Endothelial cell (in vitro differentiated cells): ENCODE measurements around the gene PTPRM. TPM values are rescaled to one million over a fixed set of nuclear protein-coding genes. Genes with fewer than 3 reads are reported as not detected.
A peak's percentile ranks its signal among the peaks of the same experiment; 100 is the strongest.

Experiments
- DNase-seq: peaks from one replicate; pipeline ENCODE4 v3.0.0; 2021; ENCODE audit warnings: low spot score
- H3K27ac Mint-ChIP-seq: one replicate; pipeline ENCODE4 v1.8.0; 2021; ENCODE audit warnings: mixed read lengths, inconsistent platforms; ENCODE audit not compliant: unreplicated experiment
- H3K27me3 Mint-ChIP-seq: one replicate; pipeline ENCODE4 v1.8.0; 2021; ENCODE audit warnings: mild to moderate bottlenecking, moderate library complexity, mixed read lengths, inconsistent platforms; ENCODE audit not compliant: unreplicated experiment
- H3K36me3 Mint-ChIP-seq: one replicate; pipeline ENCODE4 v1.8.0; 2021; ENCODE audit warnings: mild to moderate bottlenecking, low read depth, mixed read lengths, inconsistent platforms; ENCODE audit not compliant: unreplicated experiment
- H3K4me1 Mint-ChIP-seq: one replicate; pipeline ENCODE4 v1.8.0; 2021; ENCODE audit warnings: mild to moderate bottlenecking, mixed read lengths, inconsistent platforms; ENCODE audit not compliant: unreplicated experiment
- H3K4me3 Mint-ChIP-seq: one replicate; pipeline ENCODE4 v1.8.0; 2021; ENCODE audit warnings: mild to moderate bottlenecking, mixed read lengths, inconsistent platforms; ENCODE audit not compliant: unreplicated experiment
- H3K9me3 Mint-ChIP-seq: one replicate; pipeline ENCODE4 v1.8.0; 2021; ENCODE audit warnings: mixed read lengths, inconsistent platforms; ENCODE audit not compliant: unreplicated experiment
- total RNA-seq: library from RNA; stranded (reverse); fragmentation: NEBNext Ultra II Directional; extraction: Animal tissue kit (Norgen Biotek cat#: 25700); gene quantifications from one replicate; pipeline ENCODE4 v1.2.1, GENCODE V29; 2021; ENCODE audit not compliant: unreplicated experiment
- TF ChIP-seq, protein P1 (sequence below): fragments of 200-600 bp; sonication (generic); IDR thresholded peaks from one replicate; pipeline ENCODE4 v1.5.0; 2021; ENCODE audit warnings: antibody characterized with exemption; ENCODE audit not compliant: unreplicated experiment

PTPRM gene
- total RNA-seq, 1 donor from 2014 or later, result 284 TPM

DNA sequence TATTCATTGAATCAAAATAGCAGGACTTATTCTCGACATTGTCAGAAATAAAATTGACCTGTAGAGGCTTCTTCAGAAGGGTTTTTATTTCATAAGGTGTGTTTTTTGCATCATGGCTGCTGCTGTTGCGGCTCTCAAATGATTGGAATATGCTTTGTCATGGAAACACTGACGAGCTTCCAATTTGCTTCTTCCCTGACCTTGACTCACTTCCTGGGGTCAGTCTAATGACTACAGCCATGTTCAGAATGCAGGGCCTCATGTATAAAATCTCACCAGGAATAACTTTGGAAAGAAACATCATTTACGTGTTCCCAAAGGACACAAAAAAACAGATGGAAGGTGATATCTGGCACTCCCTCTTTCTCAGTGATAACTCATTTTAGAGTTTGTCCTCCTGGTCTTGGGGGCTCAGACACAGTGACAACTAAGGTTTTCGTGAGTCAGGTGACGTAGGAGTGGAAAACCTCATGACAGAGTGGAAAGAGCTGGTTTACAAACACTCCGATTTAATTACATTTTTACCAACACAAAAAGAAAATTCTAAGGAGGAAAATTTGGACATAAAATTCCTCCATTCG lies 575.1 kb downstream of the PTPRM start:
- peaks cover 35% of the 10 kb centered on the region for H3K4me1 Mint-ChIP-seq
- H3K36me3 Mint-ChIP-seq, result peaks cover 60% of the 10 kb centered on the region
- no peak overlapping the region for H3K4me3 Mint-ChIP-seq
- H3K9me3 Mint-ChIP-seq, result no peaks in the 10 kb centered on the region
- no peak for DNase-seq
- H3K27me3 Mint-ChIP-seq, result peaks cover 18% of the 10 kb centered on the region
- peak overlapping the region; percentile 82 for H3K27ac Mint-ChIP-seq
- TF ChIP-seq, protein P1, sequence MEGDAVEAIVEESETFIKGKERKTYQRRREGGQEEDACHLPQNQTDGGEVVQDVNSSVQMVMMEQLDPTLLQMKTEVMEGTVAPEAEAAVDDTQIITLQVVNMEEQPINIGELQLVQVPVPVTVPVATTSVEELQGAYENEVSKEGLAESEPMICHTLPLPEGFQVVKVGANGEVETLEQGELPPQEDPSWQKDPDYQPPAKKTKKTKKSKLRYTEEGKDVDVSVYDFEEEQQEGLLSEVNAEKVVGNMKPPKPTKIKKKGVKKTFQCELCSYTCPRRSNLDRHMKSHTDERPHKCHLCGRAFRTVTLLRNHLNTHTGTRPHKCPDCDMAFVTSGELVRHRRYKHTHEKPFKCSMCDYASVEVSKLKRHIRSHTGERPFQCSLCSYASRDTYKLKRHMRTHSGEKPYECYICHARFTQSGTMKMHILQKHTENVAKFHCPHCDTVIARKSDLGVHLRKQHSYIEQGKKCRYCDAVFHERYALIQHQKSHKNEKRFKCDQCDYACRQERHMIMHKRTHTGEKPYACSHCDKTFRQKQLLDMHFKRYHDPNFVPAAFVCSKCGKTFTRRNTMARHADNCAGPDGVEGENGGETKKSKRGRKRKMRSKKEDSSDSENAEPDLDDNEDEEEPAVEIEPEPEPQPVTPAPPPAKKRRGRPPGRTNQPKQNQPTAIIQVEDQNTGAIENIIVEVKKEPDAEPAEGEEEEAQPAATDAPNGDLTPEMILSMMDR, result no peak

DNA sequence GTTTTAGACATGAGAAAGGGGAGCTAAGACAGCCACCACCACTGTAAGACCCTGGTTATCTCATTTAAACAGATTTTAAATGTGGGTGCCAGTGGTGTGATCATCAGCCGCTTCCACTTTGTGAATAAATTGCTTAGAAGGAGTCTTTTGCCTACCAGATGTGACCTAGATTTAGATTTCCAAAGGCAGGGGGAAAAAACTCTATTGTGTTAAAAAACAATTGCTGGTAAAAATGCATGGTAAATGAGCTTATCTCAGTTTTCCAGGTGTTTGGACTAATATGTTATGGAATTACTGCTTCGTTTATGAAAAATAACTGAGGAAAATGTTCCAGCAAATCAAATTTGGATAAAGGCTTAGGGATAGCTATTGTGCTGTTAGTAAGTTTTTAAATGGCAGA lies 575.8 kb downstream of the PTPRM start:
- DNase-seq, result no peak
- peak overlapping the region; percentile 62 for H3K27ac Mint-ChIP-seq
- peaks cover 35% of the 10 kb centered on the region for H3K4me1 Mint-ChIP-seq
- H3K9me3 Mint-ChIP-seq, result no peaks in the 10 kb centered on the region
- peaks cover 18% of the 10 kb centered on the region for H3K27me3 Mint-ChIP-seq
- peak overlapping the region; percentile 2 for H3K4me3 Mint-ChIP-seq
- H3K36me3 Mint-ChIP-seq, result peaks cover 65% of the 10 kb centered on the region
- TF ChIP-seq, protein P1, result no peak

DNA sequence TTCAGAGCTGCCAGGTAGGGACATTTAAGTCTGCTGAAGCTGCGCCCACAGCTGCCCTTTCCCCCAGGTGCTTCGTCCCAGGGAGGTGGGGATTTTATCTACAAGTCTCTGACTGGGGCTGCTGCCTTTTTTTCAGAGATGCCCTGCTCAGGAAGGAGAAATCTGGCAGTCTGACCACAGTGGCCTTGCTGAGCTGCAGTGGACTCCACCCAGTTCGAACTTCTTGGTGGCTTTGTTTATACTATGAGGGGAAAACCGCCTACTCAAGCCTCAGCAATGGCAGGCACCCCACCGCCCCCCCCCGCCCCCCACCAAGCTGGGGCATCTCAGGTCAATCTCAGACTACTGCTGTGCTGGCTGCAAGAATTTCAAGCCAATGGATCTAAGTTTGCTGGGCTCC lies 584.1 kb downstream of the PTPRM start:
- DNase-seq, result no peak
- Mint-ChIP-seq H3K4me3 (no peak overlapping the region), H3K36me3 (peaks cover 19% of the 10 kb centered on the region), H3K4me1 (no peaks in the 10 kb centered on the region), H3K27me3 (peaks cover 1% of the 10 kb centered on the region), H3K27ac (no peak overlapping the region), H3K9me3 (no peaks in the 10 kb centered on the region)
- TF ChIP-seq, protein P1, result no peak

DNA sequence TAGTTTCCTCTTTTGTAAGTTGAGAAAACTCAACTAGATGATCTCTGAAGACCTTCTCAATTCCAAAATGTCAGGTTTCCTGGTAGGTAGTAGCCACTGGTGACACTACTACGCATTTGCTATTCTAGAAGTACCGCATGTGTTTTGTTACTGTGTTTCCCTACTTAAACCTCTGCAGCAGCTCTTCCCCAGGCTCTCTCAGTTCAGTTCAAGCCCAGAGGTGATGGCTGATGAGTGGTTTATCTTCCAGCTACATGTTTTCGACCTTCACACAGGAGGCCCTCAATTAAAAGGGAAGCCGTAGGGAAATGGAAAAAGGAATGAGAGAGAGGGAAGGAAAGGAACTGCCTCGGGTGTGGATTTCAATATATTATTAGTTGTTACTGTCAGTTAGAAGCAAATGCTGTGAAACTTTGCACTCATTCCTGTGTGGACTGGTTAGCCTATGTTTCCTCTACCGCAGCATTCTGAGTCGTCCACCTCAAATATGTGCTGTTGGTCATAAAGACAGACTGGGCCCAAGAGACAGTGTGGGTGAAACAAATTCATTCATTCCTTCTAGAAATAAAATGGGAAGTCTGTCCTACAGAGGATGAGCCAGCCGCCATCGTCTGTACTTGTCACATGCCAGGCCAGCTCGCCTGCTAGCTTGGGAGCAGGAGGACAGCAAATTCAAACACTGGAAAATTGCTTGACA lies 586.9 kb downstream of the PTPRM start:
- Mint-ChIP-seq H3K4me3 (no peak overlapping the region), H3K36me3 (peaks cover 16% of the 10 kb centered on the region), H3K4me1 (no peaks in the 10 kb centered on the region), H3K27me3 (peaks cover 4% of the 10 kb centered on the region), H3K27ac (no peak overlapping the region), H3K9me3 (no peaks in the 10 kb centered on the region)
- TF ChIP-seq, protein P1, result no peak
- no peak for DNase-seq

DNA sequence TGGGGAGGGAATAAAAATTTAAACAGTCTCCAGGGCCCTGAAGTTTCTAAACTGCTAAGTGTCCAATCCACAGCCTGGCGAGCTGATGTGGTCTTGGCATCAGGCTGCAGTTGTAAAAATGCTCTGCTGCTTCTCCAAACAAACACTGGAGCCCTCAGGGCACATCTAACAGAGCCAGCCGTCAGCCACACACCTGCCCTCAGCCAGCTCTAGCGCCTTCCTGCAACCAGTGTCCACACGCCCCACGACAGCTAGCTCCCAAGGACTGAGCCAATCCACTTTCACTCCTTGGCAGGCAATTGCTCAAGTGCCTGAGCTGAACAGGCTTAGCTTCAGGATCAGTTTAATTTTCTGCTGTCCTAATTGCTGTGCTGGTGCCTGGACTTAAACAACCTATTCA lies 595.7 kb downstream of the PTPRM start:
- Mint-ChIP-seq H3K27ac (no peak overlapping the region), H3K27me3 (peaks cover 7% of the 10 kb centered on the region), H3K36me3 (peaks cover 12% of the 10 kb centered on the region), H3K4me1 (peaks cover 2% of the 10 kb centered on the region), H3K9me3 (no peaks in the 10 kb centered on the region), H3K4me3 (no peak overlapping the region)
- no peak for DNase-seq
- TF ChIP-seq, protein P1, result no peak
